G401.6 (cell line): Measurements from ENCODE around the gene NEUROG1.
"Not testable (repeated sequence)": the region's sequence is repeated elsewhere in the genome, so short reads cannot be mapped to it uniquely, and the experiment has no call there.

Source experiments
- FAIRE-seq: peaks from 2 replicates; lab custom pipeline; 2012; peaks lifted over from hg19 to GRCh38; lab: Jason Lieb, UNC

The NEUROG1 gene

GRCh38 chr5:135535420-135535819 is 344 bp downstream of the NEUROG1 start:
- FAIRE-seq, result no peak

GRCh38 chr5:135534609-135535419 is 950 bp downstream of the NEUROG1 start:
- no peak for FAIRE-seq

- no peak for FAIRE-seq
Observed at GRCh38 chr5:135533794-135534193, 2.0 kb downstream of the NEUROG1 start.

- FAIRE-seq, result no peak
Observed at GRCh38 chr5:135533334-135533733, 2.4 kb downstream of the NEUROG1 start.

GRCh38 chr5:135529576-135529975 is 6.2 kb downstream of the NEUROG1 start:
- FAIRE-seq, result not testable (repeated sequence)

- no peak for FAIRE-seq
Observed at GRCh38 chr5:135526924-135527323, 8.8 kb downstream of the NEUROG1 start.

GRCh38 chr5:135521964-135522363 is 13.8 kb downstream of the NEUROG1 start:
- FAIRE-seq, result no peak

- no peak for FAIRE-seq
Observed at GRCh38 chr5:135517631-135518030, 18.1 kb downstream of the NEUROG1 start.

- no peak for FAIRE-seq
Observed at GRCh38 chr5:135514116-135514515, 21.6 kb downstream of the NEUROG1 start.

GRCh38 chr5:135511761-135512575 is 23.8 kb downstream of the NEUROG1 start:
- no peak for FAIRE-seq

- no peak for FAIRE-seq
Observed at GRCh38 chr5:135509995-135510394, 25.8 kb downstream of the NEUROG1 start.

- FAIRE-seq, result no peak
Observed at GRCh38 chr5:135508496-135509005, 27.2 kb downstream of the NEUROG1 start.

- no peak for FAIRE-seq
Observed at GRCh38 chr5:135505973-135506372, 29.8 kb downstream of the NEUROG1 start.

GRCh38 chr5:135504376-135504775 is 31.4 kb downstream of the NEUROG1 start:
- FAIRE-seq, result no peak

GRCh38 chr5:135503871-135504270 is 31.9 kb downstream of the NEUROG1 start:
- FAIRE-seq, result no peak

GRCh38 chr5:135502836-135503520 is 32.8 kb downstream of the NEUROG1 start:
- FAIRE-seq, result no peak

- FAIRE-seq, result no peak
Observed at GRCh38 chr5:135501965-135502364, 33.8 kb downstream of the NEUROG1 start.

- no peak for FAIRE-seq
Observed at GRCh38 chr5:135498637-135498995, 37.1 kb downstream of the NEUROG1 start.

- FAIRE-seq, result no peak
Observed at GRCh38 chr5:135497971-135498636, 37.7 kb downstream of the NEUROG1 start.

- FAIRE-seq, result not testable (repeated sequence)
Observed at GRCh38 chr5:135495531-135495930, 40.2 kb downstream of the NEUROG1 start.

- FAIRE-seq, result no peak
Observed at GRCh38 chr5:135494196-135494595, 41.6 kb downstream of the NEUROG1 start.
